Vagina (tissue), 2 donors: Measurements from ENCODE around the gene WDR7.

ENCODE experiments used
- POLR2A ChIP-seq, 2 donors: fragments of 450-650 bp; IDR thresholded peaks; one replicate each; pipeline ENCODE4 v1.6.1; 2017; ENCODE audit warnings: antibody characterized with exemption in 2 of 2, mild to moderate bottlenecking in 2 of 2, moderate library complexity in 2 of 2
- TF ChIP-seq, protein P1 (sequence below), 3 experiments: fragments of 450-650 bp in 2 of 3; fragments of 200-600 bp in 1 of 3; sonication (generic) in 1 of 3; IDR thresholded peaks; one replicate each; pipeline ENCODE4 v1.5.1; 2017 to 2019; ENCODE audit warnings: antibody characterized with exemption in 3 of 3, mild to moderate bottlenecking in 2 of 3, moderate library complexity in 2 of 3

DNA sequence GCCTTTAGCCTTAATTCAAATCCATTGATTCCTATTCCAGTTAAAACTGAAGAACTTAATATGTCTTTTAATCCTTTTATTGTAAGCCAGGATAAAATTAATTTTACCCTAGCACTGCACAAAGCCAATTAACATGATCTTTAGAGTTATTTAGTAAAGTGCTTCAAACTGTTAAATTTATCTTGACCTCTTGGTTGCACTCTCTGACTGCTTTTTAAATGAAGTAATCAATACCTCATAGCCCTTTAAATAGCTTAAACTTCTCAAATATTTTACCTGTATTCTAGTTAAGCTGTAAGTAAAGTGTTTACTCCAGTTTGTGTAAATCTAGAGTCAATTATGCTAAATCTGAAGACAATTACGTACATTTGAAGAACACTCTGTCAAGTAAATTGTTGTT is 221.0 kb downstream of the WDR7 start:
- TF ChIP-seq, protein P1, sequence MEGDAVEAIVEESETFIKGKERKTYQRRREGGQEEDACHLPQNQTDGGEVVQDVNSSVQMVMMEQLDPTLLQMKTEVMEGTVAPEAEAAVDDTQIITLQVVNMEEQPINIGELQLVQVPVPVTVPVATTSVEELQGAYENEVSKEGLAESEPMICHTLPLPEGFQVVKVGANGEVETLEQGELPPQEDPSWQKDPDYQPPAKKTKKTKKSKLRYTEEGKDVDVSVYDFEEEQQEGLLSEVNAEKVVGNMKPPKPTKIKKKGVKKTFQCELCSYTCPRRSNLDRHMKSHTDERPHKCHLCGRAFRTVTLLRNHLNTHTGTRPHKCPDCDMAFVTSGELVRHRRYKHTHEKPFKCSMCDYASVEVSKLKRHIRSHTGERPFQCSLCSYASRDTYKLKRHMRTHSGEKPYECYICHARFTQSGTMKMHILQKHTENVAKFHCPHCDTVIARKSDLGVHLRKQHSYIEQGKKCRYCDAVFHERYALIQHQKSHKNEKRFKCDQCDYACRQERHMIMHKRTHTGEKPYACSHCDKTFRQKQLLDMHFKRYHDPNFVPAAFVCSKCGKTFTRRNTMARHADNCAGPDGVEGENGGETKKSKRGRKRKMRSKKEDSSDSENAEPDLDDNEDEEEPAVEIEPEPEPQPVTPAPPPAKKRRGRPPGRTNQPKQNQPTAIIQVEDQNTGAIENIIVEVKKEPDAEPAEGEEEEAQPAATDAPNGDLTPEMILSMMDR (IDR thresholded peaks at IDR 0.05), result no peak
- TF ChIP-seq POLR2A (IDR thresholded peaks at IDR 0.05), result no peak
